Heart left ventricle (tissue), 16 donors: ENCODE measurements around the gene FKBP6. TPM values are rescaled to one million over a fixed set of nuclear protein-coding genes. Genes with fewer than 3 reads are reported as not detected.
A peak's percentile ranks its signal among the peaks of the same experiment; 100 is the strongest.
"Not testable (repeated sequence)": the region's sequence is repeated elsewhere in the genome, so short reads cannot be mapped to it uniquely, and the experiment has no call there.

ENCODE experiments used
- ATAC-seq, 4 donors: fragments of 200-7000 bp; cut with Tn5 transposase; one replicate each; pipeline ENCODE4 v1.9.1; 2020 to 2022; ENCODE audit warnings: moderate library complexity in 4 of 4, mild to moderate bottlenecking in 3 of 4, moderate number of reproducible peaks in 1 of 4
- DNase-seq, 5 donors: peaks; one replicate each; pipeline ENCODE4 v3.0.0-alpha.2; 2020
- H3K27ac ChIP-seq, 12 donors: fragments of 200-600 bp; sonication (generic) in 4 of 12; one replicate each; pipeline versions ENCODE4 v1.5.0 to v1.8.0; 2016 to 2022; ENCODE audit warnings: mild to moderate bottlenecking in 2 of 12
- H3K27me3 ChIP-seq, 9 donors: fragments of 200-600 bp; sonication (generic) in 2 of 9; one replicate each; pipeline versions ENCODE4 v1.5.1 to v1.8.0; 2016 to 2022; ENCODE audit warnings: mild to moderate bottlenecking in 3 of 9
- H3K36me3 ChIP-seq, 9 donors: fragments of 200-600 bp; sonication (generic) in 2 of 9; one replicate each; pipeline versions ENCODE4 v1.5.0 to v1.8.0; 2018 to 2022; ENCODE audit warnings: mild to moderate bottlenecking in 2 of 9
- H3K4me1 ChIP-seq, 12 donors: fragments of 200-600 bp; sonication (generic) in 4 of 12; one replicate each; pipeline versions ENCODE4 v1.5.0 to v1.8.0; 2016 to 2022; ENCODE audit warnings: mild to moderate bottlenecking in 3 of 12
- H3K4me3 ChIP-seq, 12 donors: fragments of 200-600 bp; sonication (generic) in 4 of 12; one replicate each; pipeline versions ENCODE4 v1.5.0 to v1.8.0; 2017 to 2022; ENCODE audit warnings: mild to moderate bottlenecking in 9 of 12, moderate library complexity in 4 of 12
- H3K9me3 ChIP-seq, 12 donors: fragments of 200-600 bp; sonication (generic) in 4 of 12; one replicate each; pipeline versions ENCODE4 v1.5.0 to v1.8.0; 2016 to 2022; ENCODE audit warnings: mild to moderate bottlenecking in 1 of 12
- CTCF ChIP-seq, 12 donors: fragments of 200-600 bp; sonication (generic) in 4 of 12; IDR thresholded peaks; one replicate each; pipeline versions ENCODE4 v1.5.0 to v1.8.0; 2018 to 2022; ENCODE audit warnings: antibody characterized with exemption in 12 of 12, mild to moderate bottlenecking in 5 of 12
- POLR2A ChIP-seq, 2 donors: fragments of 450-650 bp; IDR thresholded peaks; one replicate each; pipeline ENCODE4 v1.6.1; 2017; ENCODE audit warnings: antibody characterized with exemption in 2 of 2, mild to moderate bottlenecking in 2 of 2, moderate library complexity in 2 of 2
- WGBS, 4 donors: extraction: QIAGEN DNeasy Blood & Tissue Kit in 2 of 4; methylation state at CpG; one replicate each; pipeline versions ENCODE4 v1.1.5 to v1.1.7; 2013 to 2018; 5-methylcytosine and 5-hydroxymethylcytosine counted together
- intact Hi-C, 10 donors: fragments of 100-400 bp; cut with DNase I; formaldehyde crosslinking; loops; one replicate each; pipeline versions ENCODE4 v1.11.1 to v1.14.2; 2022
- polyA plus RNA-seq, 2 donors: library from polyadenylated mRNA; stranded (reverse); fragments of 200-250 nt; gene quantifications; one replicate each; pipeline ENCODE4 v1.2.3, GENCODE V29; 2013
- total RNA-seq, 9 donors: library from RNA; depleted of rRNA in 2 of 9; stranded (reverse); fragments of >200 nt in 2 of 9; fragmentation: NEBNext Ultra II Directional in 3 of 9; extraction: Animal tissue kit (Norgen Biotek cat#: 25700) in 3 of 9; gene quantifications; one replicate each; pipeline versions ENCODE4 v1.1.0 to v1.2.4, GENCODE V29; 2016 to 2023
- donor health status: ischemic (EF 13 %, LVEDD 7.1; RV severe dilation, severe dysfunction).
- donor health status: healthy with polysubstance abuse.
- donor health status: DM: no; HTN: yes; CAD: no.
- donor health status: DM: no; HTN: no; CAD: no.
- donor health status: ischemic (EF 25% LVEDD 6.9; RV normal size, moderate dysfunction).
- donor health status: ischemic (EF 25% LVEDD 5.7; RV mildly dilated, moderate dysfunction).
- donor health status: healthy.
- donor health status: DM: yes; HTN: yes; CAD: no.
- donor health status: ischemic (EF 35%, LVEDD 5.7; RV mildly dilated, moderate dysfunction).
- donor health status: nonischemic (EF 11% LVEDD 7.7; RV severe dilation, severe dysfunction).
- donor health status: DM: yes; HTN: yes; CAD: no.
- donor health status: PGD.
- donor health status: ischemic (EF 29% LVEDD 5.4; RV normal size, mild dysfunction).
- donor health status: nonischemic (EF 23%, LVEDD 6.1; RV moderate dilation, normal function).

Gene FKBP6
- total and polyA plus RNA-seq, 11 donors, result not detected

GRCh38 chr7:73323434-73324080 is 4.4 kb upstream of the FKBP6 start:
- H3K9me3 ChIP-seq, H3K36me3 ChIP-seq, intact Hi-C loops, ATAC-seq, DNase-seq, H3K27me3 ChIP-seq, H3K27ac ChIP-seq: not testable (repeated sequence)
- H3K4me1 ChIP-seq, result peaks cover 0 to 11% (median 0%) of the 10 kb centered on the region in 12 donors
- H3K4me3 ChIP-seq, result peak overlapping the region in 1 of 12 donors; percentile 40
- 79 to 88% (median 86%) methylated on average over 5 of the region's 5 CpGs for WGBS, 4 donors

GRCh38 chr7:73324081-73324845 is 3.7 kb upstream of the FKBP6 start:
- H3K27ac ChIP-seq, intact Hi-C loops, H3K36me3 ChIP-seq, H3K27me3 ChIP-seq, H3K9me3 ChIP-seq: not testable (repeated sequence)
- H3K4me1 ChIP-seq, result peaks cover 0 to 11% (median 0%) of the 10 kb centered on the region in 12 donors
- WGBS, 4 donors, result 9 to 24% (median 17%) methylated on average over 8 to 31 of the region's 31 CpGs
- DNase-seq (peak in 4 of 5 donors; percentile 34 to 71 (median 46)), ATAC-seq (peak in 3 of 4 donors; percentile 64 to 73 (median 71))
- peak overlapping the region in 4 of 12 donors; percentile 11 to 40 (median 20) for H3K4me3 ChIP-seq
- peak in 11 of 12 donors; percentile 21 to 52 (median 39) for TF ChIP-seq CTCF (IDR thresholded peaks at IDR 0.05)

GRCh38 chr7:73325424-73325823 is 2.5 kb upstream of the FKBP6 start:
- peaks cover 0 to 20% (median 0%) of the 10 kb centered on the region in 12 donors for H3K4me1 ChIP-seq
- intact Hi-C loops, H3K27me3 ChIP-seq, H3K27ac ChIP-seq, ATAC-seq, H3K4me3 ChIP-seq, DNase-seq, H3K9me3 ChIP-seq, H3K36me3 ChIP-seq: not testable (repeated sequence)
- WGBS, 4 donors, result 82 to 94% (median 91%) methylated on average over 5 to 6 of the region's 6 CpGs

- 84 to 92% (median 89%) methylated on average over 8 to 13 of the region's 13 CpGs for WGBS, 4 donors
- H3K27ac ChIP-seq, DNase-seq, H3K9me3 ChIP-seq, ATAC-seq, intact Hi-C loops, H3K4me3 ChIP-seq, H3K27me3 ChIP-seq, H3K36me3 ChIP-seq: not testable (repeated sequence)
- peaks cover 0 to 32% (median 0%) of the 10 kb centered on the region in 12 donors for H3K4me1 ChIP-seq
Observed at GRCh38 chr7:73327449-73327848, 512 bp upstream of the FKBP6 start.

GRCh38 chr7:73328696-73329095 is 735 bp downstream of the FKBP6 start:
- TF ChIP-seq POLR2A (IDR thresholded peaks at IDR 0.05) (no peak), CTCF (IDR thresholded peaks at IDR 0.05) (no peak)
- Histone ChIP-seq H3K4me1 (peaks cover 0 to 30% (median 0%) of the 10 kb centered on the region in 12 donors), H3K27ac (no peak overlapping the region), H3K36me3 (no peaks in the 10 kb centered on the region), H3K27me3 (peaks cover 0 to 4% (median 0%) of the 10 kb centered on the region in 9 donors), H3K9me3 (no peaks in the 10 kb centered on the region), H3K4me3 (no peak overlapping the region)
- intact Hi-C loops, result no loop called here
- 91 to 98% (median 95%) methylated on average over 7 to 10 of the region's 10 CpGs for WGBS, 4 donors
- DNase-seq, result no peak
- ATAC-seq, result no peak
